Breast epithelium (tissue), 3 donors: Measurements from ENCODE around the gene SRGAP1.
"Not testable (repeated sequence)": the region's sequence is repeated elsewhere in the genome, so short reads cannot be mapped to it uniquely, and the experiment has no call there.

Experiments used
- CTCF ChIP-seq, 3 donors: fragments of 450-650 bp; IDR thresholded peaks; one replicate each; pipeline ENCODE4 v1.5.1; 2016 to 2017; ENCODE audit warnings: antibody characterized with exemption in 3 of 3, mild to moderate bottlenecking in 3 of 3, moderate library complexity in 3 of 3
- POLR2A ChIP-seq: fragments of 450-650 bp; IDR thresholded peaks from one replicate; pipeline ENCODE4 v1.6.1; 2016; ENCODE audit warnings: antibody characterized with exemption, mild to moderate bottlenecking, moderate library complexity

- TF ChIP-seq CTCF (IDR thresholded peaks at IDR 0.05); POLR2A: not testable (repeated sequence)
These were observed 351.3 kb downstream of the SRGAP1 start for GRCh38 chr12:64195841-64196240.
